GM21737 (cell line): ENCODE measurements around the gene ANK2.

Experiments used
- ATAC-seq: cut with Tn5 transposase; IDR thresholded peaks from one replicate; pipeline ENCODE4 v1.9.1; 2021; ENCODE audit warnings: mild to moderate bottlenecking, moderate library complexity; ENCODE audit not compliant: unreplicated experiment

The ANK2 gene

GRCh38 chr4:113273721-113274220 lies 224.3 kb downstream of the ANK2 start:
- ATAC-seq, result no peak

GRCh38 chr4:113276464-113277170 lies 227.2 kb downstream of the ANK2 start:
- no peak for ATAC-seq

GRCh38 chr4:113278324-113278934 lies 229.0 kb downstream of the ANK2 start:
- peak; percentile 96 for ATAC-seq

GRCh38 chr4:113285501-113285900 lies 236.0 kb downstream of the ANK2 start:
- ATAC-seq, result no peak

- no peak for ATAC-seq
These were observed 238.8 kb downstream of the ANK2 start for GRCh38 chr4:113288257-113288656.

- ATAC-seq, result no peak
These were observed 239.2 kb downstream of the ANK2 start for GRCh38 chr4:113288696-113289095.

- ATAC-seq, result no peak
These were observed 240.3 kb downstream of the ANK2 start for GRCh38 chr4:113289766-113290165.

- no peak for ATAC-seq
These were observed 241.2 kb downstream of the ANK2 start for GRCh38 chr4:113290666-113291065.

GRCh38 chr4:113292371-113293042 lies 243.1 kb downstream of the ANK2 start:
- no peak for ATAC-seq

GRCh38 chr4:113293043-113293560 lies 243.6 kb downstream of the ANK2 start:
- ATAC-seq, result no peak

- no peak for ATAC-seq
These were observed 244.2 kb downstream of the ANK2 start for GRCh38 chr4:113293674-113294073.

- no peak for ATAC-seq
These were observed 245.5 kb downstream of the ANK2 start for GRCh38 chr4:113294908-113295307.

GRCh38 chr4:113300471-113300928 lies 251.0 kb downstream of the ANK2 start:
- no peak for ATAC-seq

GRCh38 chr4:113302051-113302450 lies 252.6 kb downstream of the ANK2 start:
- ATAC-seq, result no peak

- ATAC-seq, result no peak
These were observed 253.9 kb downstream of the ANK2 start for GRCh38 chr4:113303315-113303714.

GRCh38 chr4:113311047-113311446 lies 261.6 kb downstream of the ANK2 start:
- no peak for ATAC-seq

GRCh38 chr4:113312529-113312928 lies 263.1 kb downstream of the ANK2 start:
- ATAC-seq, result no peak

- no peak for ATAC-seq
These were observed 265.0 kb downstream of the ANK2 start for GRCh38 chr4:113314426-113314825.

- peak; percentile 99 for ATAC-seq
These were observed 267.4 kb downstream of the ANK2 start for GRCh38 chr4:113316879-113317278.

- ATAC-seq, result no peak
These were observed 268.1 kb downstream of the ANK2 start for GRCh38 chr4:113317523-113317922.

GRCh38 chr4:113322736-113323135 lies 273.3 kb downstream of the ANK2 start:
- ATAC-seq, result no peak
